Lung microvascular endothelial cell (primary cell): ENCODE results near the gene DCLK2. TPM values are rescaled to one million over a fixed set of nuclear protein-coding genes. Genes with fewer than 3 reads are reported as not detected.

Experiments used
- DNase-seq, 2 donors: peaks; one replicate each; pipeline versions ENCODE4 v3.0.0 to v3.0.0-alpha.2; 2010; ENCODE audit warnings: low read depth in 2 of 2
- total RNA-seq: library from RNA; depleted of rRNA; stranded (reverse); fragments of >200 nt; gene quantifications from 2 replicates; pipeline ENCODE4 v1.2.1, GENCODE V29; 2014

The DCLK2 gene
- total RNA-seq, 1 donor from 2014 or later: 1.2 TPM

GRCh38 chr4:150069353-150069752 is 8.9 kb upstream of the DCLK2 start:
- DNase-seq: no peak

DNA sequence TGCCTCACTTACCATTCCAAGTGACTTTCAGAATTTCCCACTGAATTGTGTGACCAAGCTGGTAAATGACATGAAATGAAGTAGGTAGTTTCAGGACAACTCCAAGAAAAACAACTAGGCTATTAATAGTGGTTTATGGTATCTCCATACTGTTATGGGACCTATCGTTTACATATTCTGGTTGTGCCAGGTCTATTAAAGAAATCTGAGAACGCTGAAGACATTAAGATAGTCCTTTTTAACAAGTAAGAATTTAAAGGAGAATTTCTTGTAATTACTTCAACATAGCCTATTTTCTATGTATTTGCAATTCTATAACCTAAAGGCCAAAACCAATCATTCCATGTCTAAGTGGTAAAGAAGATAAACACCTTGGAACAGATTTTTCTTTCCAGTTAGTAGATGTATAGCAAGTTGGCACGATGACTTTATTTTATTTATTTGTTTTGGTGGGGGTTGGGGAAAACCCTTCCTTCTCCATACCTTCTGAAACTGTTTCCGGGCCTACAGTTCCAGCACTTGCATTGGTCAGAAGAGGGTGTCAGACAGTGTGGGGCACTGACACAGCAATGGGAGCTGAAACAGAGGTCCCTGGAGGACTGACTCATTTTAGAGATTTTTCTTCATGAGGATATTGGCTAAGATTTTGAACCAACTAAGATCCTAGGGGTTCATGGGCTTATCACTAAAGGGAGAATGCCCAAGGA is 7.6 kb upstream of the DCLK2 start:
- DNase-seq: no peak

- DNase-seq: no peak
These were observed 5.8 kb upstream of the DCLK2 start for GRCh38 chr4:150072471-150072870.

GRCh38 chr4:150072906-150073714 is 5.1 kb upstream of the DCLK2 start:
- peak; percentile 28 to 32 for DNase-seq

GRCh38 chr4:150074064-150074463 is 4.2 kb upstream of the DCLK2 start:
- no peak for DNase-seq

DNA sequence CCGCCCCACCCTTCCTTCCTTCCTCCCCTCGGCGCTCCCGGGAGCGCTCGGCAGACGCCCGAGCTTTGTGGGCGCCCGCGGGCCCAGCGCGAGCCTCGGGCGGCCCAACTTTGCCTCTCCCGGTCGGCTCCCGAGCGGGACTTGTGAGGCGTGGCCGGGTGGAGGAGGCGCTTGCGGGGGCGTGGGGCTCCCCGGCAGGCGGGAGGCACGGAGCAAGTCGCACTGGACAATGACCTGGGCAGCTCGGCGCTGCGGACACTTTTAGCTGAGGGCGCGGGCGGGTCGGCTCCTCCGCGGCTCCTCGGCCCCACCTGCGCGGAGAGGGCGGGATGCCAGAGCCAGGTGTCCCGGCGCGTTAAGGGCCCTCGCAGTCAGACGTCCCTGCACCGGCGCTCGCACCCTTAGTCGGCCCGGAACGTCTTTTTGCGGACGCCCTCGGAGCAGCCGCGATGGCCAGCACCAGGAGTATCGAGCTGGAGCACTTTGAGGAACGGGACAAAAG is 385 bp downstream of the DCLK2 start:
- DNase-seq: peak; percentile 51 to 69

GRCh38 chr4:150079081-150079581 is 886 bp downstream of the DCLK2 start:
- DNase-seq: peak; percentile 8 to 42

DNA sequence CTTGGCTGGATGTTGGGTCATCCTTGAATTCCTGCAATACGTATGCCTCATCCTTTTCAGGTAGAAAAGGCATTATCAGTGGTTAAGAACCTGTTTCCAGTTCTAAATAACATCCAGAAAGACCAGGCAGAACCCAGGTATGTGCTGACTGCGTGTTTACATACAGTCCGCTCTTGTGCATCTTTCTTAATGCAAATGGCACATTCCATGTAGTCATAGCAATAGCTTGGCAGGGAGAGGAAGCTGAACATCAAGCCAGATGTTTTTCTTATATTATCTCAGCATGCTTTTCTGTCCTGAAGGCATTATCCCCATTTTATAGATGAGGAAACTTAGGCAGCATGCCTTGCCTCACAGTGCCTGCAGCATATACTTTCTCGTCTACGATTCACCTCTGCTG is 2.1 kb downstream of the DCLK2 start:
- no peak for DNase-seq

GRCh38 chr4:150080875-150081274 is 2.6 kb downstream of the DCLK2 start:
- no peak for DNase-seq

GRCh38 chr4:150082241-150082640 is 4.0 kb downstream of the DCLK2 start:
- no peak for DNase-seq

DNA sequence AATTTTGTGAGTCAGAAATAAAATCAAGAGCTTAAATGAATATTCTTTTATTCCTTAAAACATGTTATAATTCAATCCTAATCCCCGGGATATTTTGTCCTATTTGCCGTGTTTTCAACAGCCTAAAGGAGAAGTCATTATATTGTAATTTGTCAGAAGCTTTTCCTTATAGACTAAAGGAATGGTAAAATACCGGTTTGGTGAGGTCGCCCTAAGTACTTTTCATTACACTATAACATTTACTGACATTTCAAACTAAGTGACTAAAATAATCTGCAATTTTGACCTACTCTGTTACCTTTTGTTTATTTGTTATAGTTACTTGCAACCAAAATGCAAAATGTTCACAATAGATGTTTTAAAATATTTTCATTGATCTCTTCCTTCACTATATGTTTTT is 8.8 kb downstream of the DCLK2 start:
- no peak for DNase-seq

DNA sequence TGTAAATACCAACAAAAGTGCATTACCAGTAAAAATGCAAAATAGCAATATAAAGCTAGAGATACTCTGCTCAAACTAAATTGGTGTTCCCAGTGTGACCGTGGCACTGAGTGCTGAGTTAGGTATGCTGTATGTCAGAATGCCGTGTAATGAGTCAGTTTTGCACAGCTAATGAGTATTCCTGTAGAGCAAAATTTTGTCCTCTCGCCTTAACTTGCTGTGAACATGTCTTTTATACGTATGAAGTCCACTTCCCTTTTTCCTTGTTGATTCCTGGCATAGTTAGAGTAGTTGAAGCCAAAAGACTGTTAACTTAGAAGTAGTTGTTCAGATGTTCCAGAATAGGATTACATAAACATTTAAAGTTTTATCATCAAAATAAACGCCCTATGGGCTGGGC is 11.5 kb downstream of the DCLK2 start:
- no peak for DNase-seq

GRCh38 chr4:150090836-150091235 is 12.6 kb downstream of the DCLK2 start:
- peak in 1 of 2 donors; percentile 44 for DNase-seq

DNA sequence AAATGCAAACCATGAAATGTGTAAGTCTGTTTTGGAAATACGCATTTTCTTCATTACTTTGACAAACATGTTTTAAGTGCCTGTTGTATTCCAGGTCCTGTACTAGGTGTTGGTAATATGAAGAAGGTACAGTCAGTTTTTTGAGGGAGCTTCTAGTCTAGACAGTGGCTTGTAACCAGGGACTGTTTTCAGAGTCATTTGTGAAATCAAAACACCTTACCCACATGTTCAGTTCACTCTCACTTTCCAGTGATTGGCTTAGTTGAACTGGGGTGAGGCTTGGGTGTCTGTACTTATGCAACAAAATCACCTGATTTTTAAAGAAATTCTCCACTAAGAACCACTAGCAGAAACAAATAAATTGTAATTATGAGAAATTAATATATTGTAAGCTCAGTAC is 16.4 kb downstream of the DCLK2 start:
- DNase-seq: no peak

DNA sequence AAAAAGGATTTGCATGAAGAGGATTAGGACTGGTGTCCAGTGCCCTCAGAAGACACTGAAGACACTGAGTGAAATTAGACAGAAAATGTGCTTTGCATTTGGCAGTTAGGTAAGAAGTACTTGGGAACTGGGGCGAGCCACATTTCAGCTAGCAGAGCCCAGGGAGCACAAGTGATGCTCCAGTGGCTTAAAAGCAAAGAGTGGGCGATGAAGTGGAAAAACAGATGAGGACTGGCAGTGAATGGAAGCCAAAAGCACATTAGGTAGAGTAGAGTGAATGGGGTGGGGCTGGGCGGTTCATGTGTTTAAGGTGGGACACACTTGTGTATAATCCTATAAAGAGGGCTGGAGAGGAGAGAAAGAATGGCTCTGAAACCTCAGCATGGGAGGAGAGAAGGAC is 18.4 kb downstream of the DCLK2 start:
- DNase-seq: no peak

- peak in 1 of 2 donors; percentile 52 for DNase-seq
These were observed 20.0 kb downstream of the DCLK2 start for GRCh38 chr4:150098214-150098613.

GRCh38 chr4:150104404-150105027 is 26.3 kb downstream of the DCLK2 start:
- peak in 1 of 2 donors; percentile 43 for DNase-seq

DNA sequence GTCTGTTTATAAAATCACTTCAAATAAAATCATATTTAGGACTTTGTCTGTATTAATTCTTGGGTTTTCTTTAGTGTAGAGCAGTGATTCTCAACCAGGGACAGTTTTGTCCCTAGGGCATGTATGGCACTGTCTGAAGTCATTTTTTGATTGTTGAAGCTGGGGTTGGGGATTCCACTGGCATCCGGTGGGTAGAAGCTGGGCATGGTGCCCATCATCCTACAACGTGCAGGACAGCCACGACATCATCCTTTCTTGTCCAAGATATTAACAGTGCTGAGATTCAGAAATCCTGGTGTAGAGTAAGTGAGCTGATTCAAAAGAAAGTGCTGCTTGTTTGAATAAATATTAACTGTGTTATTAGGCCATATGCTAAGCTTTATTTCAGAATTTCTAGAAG is 28.6 kb downstream of the DCLK2 start:
- no peak for DNase-seq

DNA sequence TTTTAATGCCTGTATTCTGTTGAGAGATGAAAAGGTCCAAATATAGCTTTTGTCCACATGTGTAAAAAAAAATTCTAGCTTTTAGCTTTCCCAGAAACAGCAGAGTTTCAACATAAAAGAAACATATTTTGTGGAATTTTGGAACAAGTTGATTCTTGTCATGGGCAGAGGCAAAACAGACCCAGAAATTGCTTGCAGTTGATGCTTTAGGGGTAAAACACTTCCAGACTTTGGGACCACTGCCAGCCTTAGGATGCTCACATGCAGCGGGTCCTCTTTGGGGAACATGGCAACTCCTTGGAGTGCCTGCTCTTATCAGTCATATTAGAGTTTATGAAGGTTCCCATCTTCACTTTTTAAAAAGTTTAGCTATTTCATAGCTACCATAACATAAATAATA is 30.4 kb downstream of the DCLK2 start:
- DNase-seq: no peak

- no peak for DNase-seq
These were observed 36.4 kb downstream of the DCLK2 start for GRCh38 chr4:150114641-150115040.

GRCh38 chr4:150115851-150116250 is 37.6 kb downstream of the DCLK2 start:
- DNase-seq: peak in 1 of 2 donors; percentile 28

- no peak for DNase-seq
These were observed 38.3 kb downstream of the DCLK2 start for GRCh38 chr4:150116506-150116905.
